HG02870 (cell line): ENCODE data around the gene CYB561A3.

ENCODE experiments used
- ATAC-seq: cut with Tn5 transposase; IDR thresholded peaks from one replicate; pipeline ENCODE4 v1.9.1; 2021; ENCODE audit warnings: mild to moderate bottlenecking, moderate library complexity; ENCODE audit not compliant: unreplicated experiment

Gene CYB561A3

GRCh38 chr11:61329871-61330270, 31.8 kb downstream of the CYB561A3 start:
- no peak for ATAC-seq

- no peak for ATAC-seq
These were observed 33.3 kb downstream of the CYB561A3 start for GRCh38 chr11:61328351-61328750.

- no peak for ATAC-seq
These were observed 34.0 kb downstream of the CYB561A3 start for GRCh38 chr11:61327669-61328071.

GRCh38 chr11:61325649-61326414, 35.9 kb downstream of the CYB561A3 start:
- ATAC-seq = no peak

- ATAC-seq = no peak
These were observed 46.4 kb downstream of the CYB561A3 start for GRCh38 chr11:61315260-61315659.

GRCh38 chr11:61310749-61311148, 50.9 kb downstream of the CYB561A3 start:
- no peak for ATAC-seq

GRCh38 chr11:61309739-61310138, 51.9 kb downstream of the CYB561A3 start:
- ATAC-seq = no peak

GRCh38 chr11:61309141-61309540, 52.5 kb downstream of the CYB561A3 start:
- no peak for ATAC-seq

GRCh38 chr11:61307354-61307753, 54.3 kb downstream of the CYB561A3 start:
- no peak for ATAC-seq

- ATAC-seq = no peak
These were observed 55.5 kb downstream of the CYB561A3 start for GRCh38 chr11:61306221-61306620.

GRCh38 chr11:61305417-61305816, 56.3 kb downstream of the CYB561A3 start:
- no peak for ATAC-seq

GRCh38 chr11:61303725-61304124, 58.0 kb downstream of the CYB561A3 start:
- no peak for ATAC-seq

- ATAC-seq = no peak
These were observed 59.1 kb downstream of the CYB561A3 start for GRCh38 chr11:61302550-61302949.
